GM12873 (cell line): ENCODE data around the gene CAMK2A.

Experiments
- TF ChIP-seq, protein P1 (sequence below): IDR thresholded peaks from 2 replicates; pipeline ENCODE4 v1.5.1; 2012; ENCODE audit warnings: low read depth, mild to moderate bottlenecking, moderate library complexity, low read length, control low read depth; ENCODE audit not compliant: insufficient read depth; ENCODE audit errors: missing control alignments

Gene CAMK2A

DNA sequence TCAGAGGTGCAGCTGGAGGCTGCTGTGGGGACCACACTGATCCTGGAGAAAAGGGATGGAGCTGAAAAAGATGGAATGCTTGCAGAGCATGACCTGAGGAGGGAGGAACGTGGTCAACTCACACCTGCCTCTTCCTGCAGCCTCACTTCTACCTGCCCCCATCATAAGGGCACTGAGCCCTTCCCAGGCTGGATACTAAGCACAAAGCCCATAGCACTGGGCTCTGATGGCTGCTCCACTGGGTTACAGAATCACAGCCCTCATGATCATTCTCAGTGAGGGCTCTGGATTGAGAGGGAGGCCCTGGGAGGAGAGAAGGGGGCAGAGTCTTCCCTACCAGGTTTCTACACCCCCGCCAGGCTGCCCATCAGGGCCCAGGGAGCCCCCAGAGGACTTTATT, 105.6 kb downstream of the CAMK2A start:
- TF ChIP-seq, protein P1, sequence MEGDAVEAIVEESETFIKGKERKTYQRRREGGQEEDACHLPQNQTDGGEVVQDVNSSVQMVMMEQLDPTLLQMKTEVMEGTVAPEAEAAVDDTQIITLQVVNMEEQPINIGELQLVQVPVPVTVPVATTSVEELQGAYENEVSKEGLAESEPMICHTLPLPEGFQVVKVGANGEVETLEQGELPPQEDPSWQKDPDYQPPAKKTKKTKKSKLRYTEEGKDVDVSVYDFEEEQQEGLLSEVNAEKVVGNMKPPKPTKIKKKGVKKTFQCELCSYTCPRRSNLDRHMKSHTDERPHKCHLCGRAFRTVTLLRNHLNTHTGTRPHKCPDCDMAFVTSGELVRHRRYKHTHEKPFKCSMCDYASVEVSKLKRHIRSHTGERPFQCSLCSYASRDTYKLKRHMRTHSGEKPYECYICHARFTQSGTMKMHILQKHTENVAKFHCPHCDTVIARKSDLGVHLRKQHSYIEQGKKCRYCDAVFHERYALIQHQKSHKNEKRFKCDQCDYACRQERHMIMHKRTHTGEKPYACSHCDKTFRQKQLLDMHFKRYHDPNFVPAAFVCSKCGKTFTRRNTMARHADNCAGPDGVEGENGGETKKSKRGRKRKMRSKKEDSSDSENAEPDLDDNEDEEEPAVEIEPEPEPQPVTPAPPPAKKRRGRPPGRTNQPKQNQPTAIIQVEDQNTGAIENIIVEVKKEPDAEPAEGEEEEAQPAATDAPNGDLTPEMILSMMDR: no peak

DNA sequence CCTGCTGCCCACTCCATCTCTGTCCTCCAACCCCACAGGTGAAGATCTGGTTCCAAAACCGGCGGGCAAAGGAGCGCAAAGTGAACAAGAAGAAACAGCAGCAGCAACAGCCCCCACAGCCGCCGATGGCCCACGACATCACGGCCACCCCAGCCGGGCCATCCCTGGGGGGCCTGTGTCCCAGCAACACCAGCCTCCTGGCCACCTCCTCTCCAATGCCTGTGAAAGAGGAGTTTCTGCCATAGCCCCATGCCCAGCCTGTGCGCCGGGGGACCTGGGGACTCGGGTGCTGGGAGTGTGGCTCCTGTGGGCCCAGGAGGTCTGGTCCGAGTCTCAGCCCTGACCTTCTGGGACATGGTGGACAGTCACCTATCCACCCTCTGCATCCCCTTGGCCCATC, 106.1 kb downstream of the CAMK2A start:
- TF ChIP-seq, protein P1: no peak

DNA sequence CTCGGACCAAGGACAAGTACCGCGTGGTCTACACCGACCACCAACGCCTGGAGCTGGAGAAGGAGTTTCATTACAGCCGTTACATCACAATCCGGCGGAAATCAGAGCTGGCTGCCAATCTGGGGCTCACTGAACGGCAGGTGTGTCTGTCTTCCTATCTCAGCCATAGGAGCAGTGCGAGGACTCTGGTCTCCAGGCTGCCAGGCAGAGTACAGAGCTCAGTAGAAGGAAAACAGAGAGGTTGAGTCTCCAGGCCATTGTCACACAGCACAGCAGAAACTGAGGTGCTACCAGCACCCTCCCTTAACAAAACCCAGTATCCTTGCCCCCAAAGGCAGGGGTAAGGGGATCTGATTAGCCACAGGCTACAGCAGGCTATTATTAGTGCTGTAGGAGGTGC, 106.8 kb downstream of the CAMK2A start:
- TF ChIP-seq, protein P1: no peak

DNA sequence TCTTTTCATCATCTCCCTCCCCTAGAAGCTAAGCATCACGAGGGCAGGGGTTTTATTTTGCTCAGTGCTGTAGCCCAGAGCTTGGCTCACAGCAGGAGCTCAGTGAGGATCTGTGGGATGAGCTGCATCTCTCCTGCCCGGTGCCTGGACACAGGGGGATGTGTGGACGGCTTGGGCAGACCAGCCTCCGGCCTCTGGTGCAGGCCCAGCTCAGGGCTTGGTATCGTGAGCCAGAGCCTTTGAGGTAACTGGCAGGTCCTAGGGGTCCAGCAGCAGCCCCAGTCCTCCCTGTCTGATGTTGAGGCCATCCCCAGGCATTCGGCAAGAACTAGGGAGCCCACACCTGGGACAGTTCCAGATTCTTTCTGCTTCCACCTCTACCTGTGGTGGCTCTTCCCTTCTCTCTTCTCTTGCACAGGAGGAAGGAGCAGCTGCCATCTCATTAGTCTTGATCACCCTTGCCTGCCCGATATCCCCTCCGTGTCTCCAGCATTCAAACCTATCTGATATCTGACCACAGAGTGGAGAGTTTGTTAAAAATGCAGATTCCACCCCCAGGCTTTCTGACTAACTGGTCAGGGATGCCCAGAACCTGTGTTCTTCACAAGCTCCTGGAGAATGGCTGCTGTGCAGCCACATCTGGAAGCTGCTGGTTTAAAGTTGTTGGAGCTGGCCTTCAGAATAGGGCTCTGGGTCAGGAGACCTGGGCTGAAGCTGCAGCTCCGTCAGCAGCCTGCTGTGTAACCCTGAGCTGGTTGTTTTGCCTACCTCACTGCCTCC, 107.6 kb downstream of the CAMK2A start:
- TF ChIP-seq, protein P1: no peak

DNA sequence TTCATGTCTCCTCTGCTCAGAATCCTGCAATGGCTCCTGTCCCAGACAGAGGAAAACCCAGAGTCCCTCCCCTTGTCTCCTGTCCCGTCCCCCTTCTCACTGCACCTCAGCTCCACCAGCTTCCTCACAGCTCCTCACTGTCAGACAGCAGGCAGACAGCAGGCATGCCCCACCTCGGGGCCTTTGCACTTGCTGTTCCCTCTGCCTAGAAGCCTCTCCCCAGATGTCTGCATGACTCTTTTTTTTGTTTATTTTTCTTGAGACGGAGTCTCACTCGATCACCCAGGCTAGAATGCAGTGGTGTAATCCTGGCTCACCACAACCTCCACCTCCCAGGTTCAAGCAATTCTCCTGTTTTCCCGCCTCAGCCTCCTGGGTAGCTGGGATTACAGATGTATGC, 108.5 kb downstream of the CAMK2A start:
- TF ChIP-seq, protein P1: no peak

DNA sequence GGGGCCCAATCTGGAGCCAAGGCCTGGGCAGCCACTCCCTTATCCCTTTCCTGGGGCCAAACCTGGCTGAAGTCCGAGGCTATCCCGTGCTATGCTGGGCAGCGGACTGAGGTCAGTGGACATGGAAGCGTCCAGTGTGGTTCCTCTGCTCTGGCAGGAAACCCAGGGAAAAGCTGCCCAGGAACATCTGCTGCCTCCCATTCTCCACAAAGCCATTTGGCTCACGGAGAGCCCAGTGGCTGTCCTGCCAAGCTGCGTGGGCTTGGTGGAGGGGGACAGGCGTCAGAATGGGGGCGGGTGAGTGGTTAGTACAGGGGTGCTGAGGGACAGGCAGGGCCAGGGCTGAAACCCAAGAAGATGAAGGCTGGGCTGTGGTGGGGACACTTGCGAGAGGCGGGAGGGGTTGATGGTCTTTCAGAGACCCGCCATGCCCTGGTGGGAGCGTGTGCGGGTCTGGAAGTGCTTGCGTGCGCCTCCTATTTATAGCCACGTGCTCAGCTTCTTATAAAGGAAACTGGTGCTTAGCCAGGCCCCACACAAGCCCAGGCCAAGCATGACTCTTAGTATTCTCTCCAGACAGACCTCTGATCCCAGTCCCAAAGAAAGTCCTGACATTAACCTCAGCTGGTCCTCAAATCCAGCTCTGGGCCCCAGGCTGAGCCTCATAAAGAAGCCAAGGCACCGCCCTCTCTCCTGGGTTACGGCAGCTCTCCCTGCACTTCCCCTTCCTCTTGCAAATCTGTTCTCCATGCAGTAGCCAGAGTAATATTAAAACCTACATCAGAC, 109.1 kb downstream of the CAMK2A start:
- TF ChIP-seq, protein P1: no peak

DNA sequence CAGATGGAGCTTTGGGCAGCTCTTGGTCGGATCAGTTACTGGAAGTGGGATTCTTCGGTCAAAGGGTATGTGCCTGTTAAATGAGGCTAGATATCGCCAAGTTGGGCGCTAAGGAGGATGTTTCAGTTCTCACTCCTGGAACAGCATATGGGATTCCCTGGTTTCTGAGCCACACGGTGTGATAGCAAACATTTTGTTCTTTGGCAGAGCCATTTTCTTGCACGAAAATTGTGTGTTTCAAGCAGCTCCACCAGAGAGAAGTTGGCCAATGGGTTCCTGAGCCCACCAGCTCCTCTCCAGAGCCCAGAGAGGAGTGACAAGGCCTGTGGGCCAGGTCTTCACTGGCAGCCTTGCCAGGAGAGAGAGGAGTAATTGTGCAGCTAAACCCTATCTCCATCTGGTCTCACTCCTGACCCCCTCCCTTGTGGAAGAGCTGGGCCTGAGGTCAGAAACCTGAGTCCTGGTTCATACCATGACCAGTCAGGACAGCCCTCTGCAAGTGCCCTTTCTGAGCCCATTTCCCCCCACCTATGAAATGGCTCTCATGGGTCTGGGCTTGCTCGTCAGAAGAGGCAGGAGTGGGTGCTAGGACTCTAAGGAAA, 110.5 kb downstream of the CAMK2A start:
- TF ChIP-seq, protein P1: no peak
